Measurements from ENCODE around the gene HEATR9. TPM values are rescaled to one million over a fixed set of nuclear protein-coding genes. Genes with fewer than 3 reads are reported as not detected.

The HEATR9 gene
- total RNA-seq, 1 donor from 2014 or later, result 0.21 TPM

DNA sequence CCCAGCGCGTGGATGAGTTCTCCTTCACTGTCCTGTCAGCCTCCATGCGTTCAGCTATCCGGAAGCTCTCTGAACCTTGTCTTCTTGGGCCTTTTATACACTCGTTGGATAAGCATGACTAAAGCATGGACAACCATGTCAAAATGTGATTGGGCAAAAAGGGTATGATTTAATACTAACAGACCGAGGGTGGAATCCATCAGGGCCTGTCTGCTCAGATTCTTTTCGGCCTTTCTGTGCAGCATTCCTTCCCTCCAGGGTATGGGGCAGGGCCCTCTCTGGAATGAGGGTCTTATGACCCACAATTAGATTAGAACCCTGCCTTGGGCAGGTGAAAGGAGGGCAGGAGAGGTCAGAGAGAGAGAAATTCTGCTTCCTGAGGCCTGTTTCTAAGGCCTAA, 25.5 kb upstream of the HEATR9 start:
- DNase-seq (ENCODE audit: low spot score), result no peak

DNA sequence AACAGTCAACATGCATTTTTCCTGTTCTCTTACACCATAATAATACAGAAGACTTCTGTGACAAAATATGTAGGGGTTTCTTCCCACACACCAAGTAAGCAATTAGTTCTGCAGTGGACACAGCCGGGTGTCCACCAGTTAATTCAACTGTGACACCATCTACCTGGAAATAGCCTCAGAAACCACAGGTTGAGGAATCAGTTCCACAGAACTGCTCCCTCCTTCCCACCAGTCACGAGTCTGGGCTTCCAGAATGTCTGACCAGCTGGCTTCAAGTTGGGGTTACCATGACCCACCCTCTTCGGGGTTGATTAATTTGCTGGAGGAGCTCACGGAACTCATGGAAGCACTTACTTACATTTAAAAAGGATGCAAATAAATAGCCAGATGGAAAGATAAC, 25.1 kb upstream of the HEATR9 start:
- no peak for DNase-seq (ENCODE audit: low spot score)

DNA sequence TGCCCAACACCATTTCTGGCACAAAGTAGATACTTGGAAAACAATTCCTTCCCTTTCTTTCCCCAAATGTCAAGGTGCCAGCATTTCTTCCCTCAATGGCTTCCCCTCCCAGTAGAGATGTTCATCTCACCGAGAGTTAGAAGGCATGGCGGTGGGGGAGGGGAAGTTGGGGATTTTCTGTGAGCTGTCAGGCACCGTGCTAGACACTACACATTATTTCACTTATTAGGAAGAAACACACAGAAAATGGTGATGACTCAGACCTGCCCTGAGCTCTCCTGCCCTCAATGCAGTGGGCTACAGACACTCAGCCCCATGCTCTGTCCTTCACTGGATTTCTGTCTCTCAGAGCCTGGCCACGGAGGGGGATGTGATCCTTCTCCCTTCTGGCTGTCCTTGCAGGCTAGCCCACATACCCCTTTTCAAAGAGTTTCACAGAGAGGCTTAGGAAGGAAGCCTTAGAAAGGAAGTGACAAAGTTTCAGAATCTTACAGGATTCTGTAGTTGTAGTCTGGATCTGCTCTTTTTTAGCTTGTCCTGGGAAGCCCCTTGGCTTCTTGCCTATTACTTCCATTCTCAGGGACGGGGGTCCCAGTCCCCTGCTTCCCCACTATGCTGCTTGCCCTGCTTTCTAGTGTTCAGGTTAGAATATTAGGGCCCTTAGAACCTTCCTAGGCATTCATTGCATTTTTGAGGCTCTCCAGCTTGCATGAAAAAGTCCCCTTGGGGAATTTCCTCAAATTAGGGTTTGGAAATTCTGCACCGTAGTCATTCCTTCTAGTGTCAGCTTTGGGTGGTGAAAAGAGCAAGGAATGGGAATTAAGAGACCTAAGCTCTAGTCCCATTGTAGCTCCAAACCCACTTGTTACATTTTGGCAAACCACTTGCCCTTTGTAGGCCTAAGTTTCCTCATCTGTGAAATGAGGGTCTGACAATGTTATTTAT, 23.7 kb upstream of the HEATR9 start:
- no peak for DNase-seq (ENCODE audit: low spot score)

DNA sequence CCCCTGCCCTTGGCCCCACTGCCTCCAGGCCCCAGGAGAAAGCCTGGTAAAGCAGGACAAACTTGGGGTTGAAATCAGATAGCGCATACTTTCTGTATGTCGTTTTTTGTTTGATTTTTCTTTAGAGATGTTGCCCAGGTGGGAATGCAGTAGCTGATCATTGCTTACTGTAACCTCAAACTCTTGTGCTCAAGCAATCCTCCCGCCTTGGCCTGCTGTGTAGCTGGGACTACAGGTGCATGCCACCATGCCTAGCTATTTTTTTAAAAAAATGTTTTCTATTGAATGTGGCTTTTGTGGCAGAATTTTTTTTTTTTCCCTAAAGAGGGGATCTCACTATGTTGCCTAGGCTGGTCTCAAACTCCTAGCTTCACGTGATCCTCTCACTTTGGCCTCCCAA, 22.6 kb upstream of the HEATR9 start:
- DNase-seq (ENCODE audit: low spot score), result no peak

DNA sequence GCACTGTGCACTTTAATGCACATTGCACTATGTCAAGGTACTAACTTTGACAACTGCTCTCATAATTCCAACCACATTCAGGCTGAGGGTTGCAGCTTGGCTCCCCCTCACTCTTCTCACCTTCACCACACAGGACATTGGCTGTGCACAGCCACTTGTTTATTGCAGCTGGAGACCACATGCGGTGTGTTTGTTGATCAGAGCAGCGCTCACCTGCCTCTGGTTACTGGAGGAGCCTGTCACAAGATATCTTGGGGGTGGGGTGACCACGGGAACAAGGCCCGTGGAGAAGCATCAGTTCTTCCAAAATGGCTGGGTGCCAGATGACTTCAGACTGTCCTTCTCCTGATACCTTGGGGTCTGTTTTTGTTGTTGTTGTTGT, 22.1 kb upstream of the HEATR9 start:
- peak; percentile 51 for DNase-seq (ENCODE audit: low spot score)

DNA sequence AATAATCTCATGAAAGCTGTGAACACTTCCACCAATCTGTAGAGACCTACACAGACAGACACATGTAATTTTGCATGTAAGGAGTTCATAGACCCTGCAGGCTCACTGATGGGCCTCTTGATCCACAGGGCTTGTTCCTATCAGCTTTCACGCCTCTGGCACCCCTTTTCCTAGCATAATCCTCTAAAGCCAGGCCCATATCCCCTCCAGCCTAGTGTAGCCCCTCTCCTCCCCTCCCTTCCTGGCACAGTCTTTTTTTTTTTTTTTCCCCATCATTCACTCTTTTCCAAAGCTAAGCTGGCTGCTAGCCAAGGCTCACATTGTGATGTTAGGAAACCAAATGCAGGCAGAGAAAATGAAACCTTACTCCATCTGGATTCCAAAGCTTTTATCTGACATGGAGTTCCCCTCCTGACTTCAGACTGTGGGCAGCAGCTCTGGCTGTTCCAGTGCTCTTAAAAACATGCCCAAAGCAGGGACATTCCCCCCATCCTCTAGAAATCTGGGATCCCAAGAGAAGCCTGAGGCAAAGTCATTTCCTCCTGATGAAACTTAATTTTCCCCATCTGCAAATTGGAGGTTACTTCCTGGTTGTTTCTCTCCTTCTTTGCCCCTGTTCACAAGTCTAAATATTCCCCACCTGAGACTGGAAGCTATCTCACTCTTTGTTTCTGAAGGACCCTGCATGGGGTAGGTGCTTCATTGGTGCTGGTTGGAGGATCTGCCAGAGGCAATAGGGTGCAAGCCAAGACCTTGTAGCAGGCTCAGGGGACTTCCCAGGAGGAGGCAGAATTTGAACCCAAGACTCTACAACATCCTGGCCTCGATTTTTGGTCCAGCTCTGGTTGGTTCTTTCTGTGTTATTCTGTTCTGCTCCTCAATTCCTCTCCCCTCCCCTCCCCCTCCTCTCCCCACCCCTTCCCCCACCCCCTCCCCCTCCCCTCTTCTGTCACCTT, 21.4 kb upstream of the HEATR9 start:
- no peak for DNase-seq (ENCODE audit: low spot score)

DNA sequence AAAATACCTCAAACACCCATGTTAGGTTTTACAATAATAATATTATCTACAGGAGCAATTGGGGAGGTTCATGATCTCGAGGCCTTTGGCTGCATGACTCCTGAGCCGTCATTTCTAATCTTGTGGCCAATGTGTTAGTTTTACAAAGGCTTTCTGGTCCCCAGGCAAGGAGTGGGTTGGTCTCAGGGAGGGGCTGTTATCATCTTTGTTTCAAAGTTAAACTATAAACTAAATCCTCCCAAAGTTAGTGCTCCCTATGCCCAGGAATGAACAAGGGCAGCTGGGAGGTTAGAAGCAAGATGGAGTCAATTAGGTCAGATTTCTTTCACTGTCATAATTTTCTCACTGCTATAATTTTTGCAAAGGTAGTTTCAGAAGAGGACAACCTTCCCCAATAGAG, 20.6 kb upstream of the HEATR9 start:
- no peak for DNase-seq (ENCODE audit: low spot score)

DNA sequence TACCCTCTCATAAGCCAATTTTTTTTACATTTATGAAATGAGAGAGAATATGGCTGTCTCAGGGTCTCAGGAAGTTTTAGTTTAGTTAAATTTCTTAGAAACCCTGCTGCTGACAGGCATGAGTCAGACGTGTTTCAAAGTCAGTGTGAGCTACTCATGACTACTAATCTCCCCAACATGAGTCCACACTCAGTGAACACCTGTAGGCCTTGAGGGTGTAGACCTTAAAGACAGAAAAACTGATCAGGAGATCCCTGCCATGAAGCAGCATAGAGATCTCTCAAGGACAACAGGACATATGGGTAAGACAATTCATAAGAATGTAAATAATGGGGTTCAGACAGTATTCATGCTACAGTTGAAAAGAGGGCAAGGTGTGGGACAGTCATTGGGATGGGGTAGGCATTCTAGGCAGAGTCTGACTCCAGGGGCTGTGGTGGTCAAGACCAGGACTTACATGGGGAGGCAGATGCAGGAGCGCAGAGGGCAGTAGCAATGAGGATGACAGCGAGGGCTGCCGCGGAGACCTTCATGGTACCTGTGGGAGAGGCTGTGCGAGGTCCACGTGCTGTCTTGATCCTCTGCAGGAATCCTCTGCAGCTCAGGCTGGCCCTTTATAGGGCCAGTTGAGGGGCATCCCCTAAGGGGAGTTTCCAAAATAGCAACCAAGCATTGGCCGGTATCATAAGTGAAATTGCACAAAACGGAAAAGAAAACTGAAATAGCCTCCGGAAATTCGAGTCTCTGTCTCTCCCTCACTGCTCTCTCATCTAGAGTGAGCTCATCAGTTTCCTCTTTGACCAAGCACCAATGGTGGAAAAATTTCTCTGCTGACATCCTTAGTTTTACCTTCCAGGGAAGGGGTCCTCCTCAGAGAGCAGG, 11.3 kb upstream of the HEATR9 start, which contains the start of gene CCL5:
Gene CCL5, minus strand, starts transcription at position 588 of the 882 bp plus-strand sequence.
- DNase-seq (ENCODE audit: low spot score), result no peak

DNA sequence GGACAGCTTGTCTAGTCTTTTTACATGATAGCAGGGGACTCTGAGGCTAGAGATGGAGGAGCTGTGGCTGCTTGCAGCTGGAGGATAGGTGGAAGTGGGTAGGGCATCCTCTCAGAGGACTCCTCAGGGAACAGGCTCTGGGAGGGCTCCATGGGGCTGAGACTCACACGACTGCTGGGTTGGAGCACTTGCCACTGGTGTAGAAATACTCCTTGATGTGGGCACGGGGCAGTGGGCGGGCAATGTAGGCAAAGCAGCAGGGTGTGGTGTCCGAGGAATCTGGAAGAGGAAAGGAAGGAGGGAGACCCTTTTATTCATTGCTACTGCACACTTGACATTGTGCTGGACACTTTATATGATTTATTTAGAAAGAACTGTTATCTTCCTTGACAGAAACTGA, 9.7 kb upstream of the HEATR9 start:
- DNase-seq (ENCODE audit: low spot score), result no peak

DNA sequence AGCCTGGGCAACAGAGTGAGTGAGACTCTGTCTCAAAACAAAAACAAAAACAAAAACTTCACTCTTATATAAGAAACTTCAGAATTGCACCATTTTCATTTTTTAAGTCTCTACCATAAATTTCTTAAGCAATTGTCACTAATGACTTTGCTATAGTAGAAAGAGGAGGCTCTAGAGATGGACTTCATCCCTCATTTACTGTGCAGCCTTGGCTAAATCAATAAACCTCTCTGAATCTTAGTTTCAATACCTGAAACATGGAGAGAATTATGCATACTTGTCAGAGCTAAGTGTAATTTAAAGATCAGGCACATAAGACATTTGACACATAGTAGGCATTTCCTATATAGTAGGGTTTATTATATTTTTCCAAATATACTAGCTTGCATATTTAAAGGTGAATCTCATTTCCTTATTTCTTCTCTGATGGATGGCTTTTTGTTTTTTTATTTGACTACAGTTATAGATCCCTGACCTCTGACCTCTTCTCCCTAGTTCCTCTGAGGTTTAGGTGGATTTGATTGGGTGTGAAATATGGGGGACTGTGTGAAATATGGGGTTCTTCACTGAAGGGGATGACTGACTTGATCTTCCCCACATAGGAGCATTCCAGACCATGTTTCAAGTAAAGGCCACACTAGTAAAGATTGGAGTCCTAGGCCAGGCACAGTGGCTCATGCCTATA, 8.8 kb upstream of the HEATR9 start:
- DNase-seq (ENCODE audit: low spot score), result no peak

DNA sequence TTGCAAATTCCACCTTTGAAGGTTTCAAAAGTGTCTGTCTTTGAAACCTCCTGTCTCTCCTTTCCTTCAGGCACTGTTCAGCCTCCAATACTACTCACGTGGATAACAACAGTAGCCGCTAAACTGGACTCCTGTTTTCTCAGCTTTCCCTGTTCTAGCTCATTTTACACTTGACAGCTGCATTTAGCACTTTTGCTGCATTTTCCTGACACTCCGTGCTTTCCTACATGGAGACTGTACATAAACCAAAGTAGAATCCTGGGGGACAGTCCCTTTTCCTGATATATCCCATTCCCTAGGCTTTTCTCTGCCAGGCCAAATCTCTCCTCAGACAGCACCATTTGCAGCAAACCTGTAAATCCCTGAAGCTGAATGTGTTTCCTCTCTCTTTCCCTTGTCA, 7.8 kb upstream of the HEATR9 start:
- no peak for DNase-seq (ENCODE audit: low spot score)

DNA sequence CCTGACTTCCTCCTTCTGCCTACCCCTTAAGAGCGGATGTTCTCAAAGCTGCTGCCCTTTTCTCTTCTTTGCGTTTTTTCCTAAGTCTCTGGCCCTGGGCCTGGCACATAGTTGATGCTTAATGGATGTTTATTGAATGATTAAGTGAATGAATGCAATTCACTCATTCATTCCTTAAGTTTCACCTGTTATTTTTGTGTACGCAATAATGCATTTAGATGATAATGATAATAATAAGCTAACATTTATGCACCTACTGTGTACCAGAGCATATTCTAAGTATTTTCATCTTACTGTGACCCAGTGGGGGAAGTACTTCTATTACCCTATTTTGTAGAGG, 7.1 kb upstream of the HEATR9 start:
- DNase-seq (ENCODE audit: low spot score), result no peak

DNA sequence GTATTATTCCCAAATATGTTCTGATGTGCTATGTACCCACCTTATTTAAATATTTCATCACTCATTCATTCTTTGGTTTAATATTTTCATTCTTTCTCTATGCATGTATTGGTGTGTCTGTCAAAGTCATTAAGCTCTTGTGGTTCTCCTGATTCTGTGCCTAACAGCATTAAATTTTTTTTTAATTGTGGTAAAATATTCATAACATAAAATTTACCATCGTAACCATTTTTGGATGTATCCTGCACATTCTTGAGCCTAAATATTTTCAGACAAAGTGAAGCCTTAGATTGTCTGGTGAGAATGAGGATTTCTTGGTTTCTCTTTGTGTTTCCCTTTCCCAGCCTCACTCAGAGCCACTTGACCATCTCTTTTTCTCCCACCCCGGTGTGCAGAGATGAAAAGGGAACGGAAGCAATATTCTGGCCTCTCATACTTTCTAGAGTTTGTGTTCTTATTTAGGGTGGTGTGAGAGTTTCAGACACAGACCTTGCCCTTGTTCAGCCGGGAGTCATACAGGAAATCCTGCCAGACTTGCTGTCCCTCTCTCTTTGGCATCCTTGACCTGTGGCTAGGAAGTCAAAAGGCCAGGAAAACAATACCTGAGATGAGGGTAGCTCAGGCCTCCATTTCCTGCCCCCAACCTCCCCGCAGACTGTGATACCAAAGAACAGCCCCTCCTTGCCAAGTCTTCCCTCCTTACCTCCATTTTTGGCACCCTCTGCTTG, 6.5 kb upstream of the HEATR9 start:
- DNase-seq (ENCODE audit: low spot score), result no peak

DNA sequence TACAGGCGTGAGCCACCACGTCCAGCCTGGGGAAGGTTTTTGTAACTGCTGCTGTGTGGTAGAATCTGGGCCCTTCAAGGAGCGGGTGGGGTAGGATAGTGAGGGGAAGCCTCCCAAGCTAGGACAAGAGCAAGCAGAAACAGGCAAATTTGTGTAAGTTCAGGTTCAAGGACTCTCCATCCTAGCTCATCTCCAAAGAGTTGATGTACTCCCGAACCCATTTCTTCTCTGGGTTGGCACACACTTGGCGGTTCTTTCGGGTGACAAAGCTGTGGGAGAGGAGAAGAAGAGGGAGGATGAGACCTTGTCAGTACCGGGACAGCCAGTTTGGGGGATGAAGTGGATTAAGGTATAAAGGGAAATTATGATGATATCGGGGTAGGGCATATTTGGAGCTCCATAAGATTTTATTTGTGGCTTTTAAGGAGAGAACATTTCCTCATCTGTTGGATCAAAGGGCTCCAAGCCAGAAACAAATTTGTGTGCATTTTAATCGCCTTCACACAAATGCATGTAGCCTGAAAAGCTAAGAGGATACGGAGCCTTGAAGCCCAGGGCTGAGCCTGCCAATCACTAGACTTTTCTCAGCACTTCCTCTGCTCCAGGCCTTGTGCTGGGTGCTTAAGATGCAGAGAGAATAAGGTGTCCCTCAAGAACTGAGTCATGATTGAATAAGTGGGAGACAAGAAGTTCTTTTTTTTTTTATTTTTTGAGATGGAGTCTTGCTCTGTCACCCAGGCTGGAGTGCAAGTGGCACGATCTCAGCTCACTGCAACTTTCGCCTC, 3.7 kb upstream of the HEATR9 start:
- no peak for DNase-seq (ENCODE audit: low spot score)

DNA sequence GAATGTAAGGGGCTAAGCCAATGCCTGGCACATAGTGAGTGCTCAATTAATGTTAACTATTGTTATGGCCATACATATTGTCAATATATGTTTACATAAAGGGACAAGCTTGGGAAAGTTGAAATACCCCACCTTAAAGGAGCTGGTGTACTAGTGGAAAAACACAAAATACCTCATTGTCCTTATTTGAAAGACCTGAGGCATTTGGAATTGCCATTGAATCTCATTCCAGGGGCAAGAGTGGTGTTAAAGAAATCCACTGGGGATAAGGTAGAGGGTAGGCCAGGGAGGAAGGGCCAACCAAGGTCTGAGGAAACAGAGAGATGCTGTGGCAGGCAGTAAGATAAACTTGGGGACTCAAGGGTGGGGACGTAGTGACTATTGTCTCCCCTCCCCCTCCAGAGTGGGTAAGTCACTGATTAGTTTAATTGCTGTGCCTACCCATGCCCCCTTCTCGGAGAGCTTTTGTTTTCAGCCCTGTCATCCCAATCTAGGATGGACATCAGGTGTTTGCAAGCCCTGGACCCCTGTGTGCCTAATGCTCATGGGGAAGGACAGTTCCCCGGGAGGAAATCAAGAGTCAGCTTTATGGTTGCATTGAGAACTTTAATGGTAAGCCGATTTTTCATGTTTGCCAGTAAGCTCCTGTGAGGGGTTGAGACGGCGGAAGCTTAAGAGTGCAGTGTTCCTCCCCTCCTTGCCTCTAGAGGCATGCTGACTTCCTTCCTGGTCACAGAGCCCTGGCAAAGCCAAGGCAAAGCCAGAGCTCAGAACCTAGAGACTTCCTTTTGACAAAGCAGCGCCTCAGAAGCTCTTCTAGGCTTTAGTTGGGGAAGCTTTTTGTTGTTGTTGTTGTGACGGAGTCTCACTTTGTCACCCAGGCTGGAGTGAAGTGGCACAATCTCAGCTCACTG, 2.5 kb upstream of the HEATR9 start:
- DNase-seq (ENCODE audit: low spot score), result no peak

DNA sequence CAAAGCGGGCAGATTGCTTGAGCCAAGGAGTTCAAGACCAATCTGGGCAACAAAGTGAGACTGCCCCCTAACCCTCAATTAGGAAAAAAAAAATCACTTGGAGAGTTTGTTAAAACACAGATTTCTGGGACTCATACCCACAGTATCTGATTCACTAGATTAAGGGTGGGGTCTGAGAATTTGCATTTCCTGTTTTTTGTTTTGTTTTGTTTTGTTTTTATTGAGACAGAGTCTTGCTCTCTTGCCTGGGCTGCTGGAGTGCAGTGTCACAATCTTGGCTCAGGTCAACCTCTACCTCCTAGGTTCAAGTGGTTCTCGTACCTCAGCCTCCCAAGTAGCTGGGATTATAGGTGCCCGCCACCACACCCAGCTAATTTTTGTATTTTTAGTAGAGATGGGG, 1.1 kb downstream of the HEATR9 start:
- DNase-seq (ENCODE audit: low spot score), result no peak

DNA sequence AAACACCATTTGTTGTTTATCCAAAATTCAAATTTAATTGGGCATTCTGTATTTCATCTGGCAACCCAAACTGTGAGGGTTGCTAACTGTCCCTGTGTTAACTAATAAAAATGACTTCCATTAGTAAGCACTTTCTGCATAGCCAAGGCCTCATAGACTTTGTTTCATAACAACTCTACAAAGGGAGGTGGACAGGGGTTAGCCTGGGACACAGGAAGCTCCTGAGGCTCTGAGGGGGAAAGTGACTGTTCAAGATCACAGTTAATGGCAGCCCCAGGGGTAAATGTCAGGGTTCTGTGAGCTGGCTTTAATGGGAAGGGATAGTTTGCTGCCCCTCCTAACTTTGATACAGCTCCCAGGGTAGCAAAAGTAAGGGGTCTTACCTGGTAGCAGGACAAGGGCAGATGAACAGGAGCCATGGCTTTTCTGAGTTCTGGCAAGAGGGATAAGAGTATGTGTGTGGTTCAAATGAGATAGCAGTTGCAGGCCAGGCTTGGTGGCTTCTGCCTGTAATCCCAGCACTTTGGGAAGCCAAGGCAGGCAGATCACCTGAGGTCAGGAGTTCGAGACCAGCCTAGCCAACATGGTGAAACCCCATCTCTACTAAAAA, 2.2 kb downstream of the HEATR9 start:
- no peak for DNase-seq (ENCODE audit: low spot score)

Measured in ureter (tissue), 1 donor.